ENCODE data around the gene KLRC2. TPM values are rescaled to one million over a fixed set of nuclear protein-coding genes. Genes with fewer than 3 reads are reported as not detected.

The KLRC2 gene
- total RNA-seq, 2 donors from 2014 or later = 0.52 to 0.66 TPM

DNA sequence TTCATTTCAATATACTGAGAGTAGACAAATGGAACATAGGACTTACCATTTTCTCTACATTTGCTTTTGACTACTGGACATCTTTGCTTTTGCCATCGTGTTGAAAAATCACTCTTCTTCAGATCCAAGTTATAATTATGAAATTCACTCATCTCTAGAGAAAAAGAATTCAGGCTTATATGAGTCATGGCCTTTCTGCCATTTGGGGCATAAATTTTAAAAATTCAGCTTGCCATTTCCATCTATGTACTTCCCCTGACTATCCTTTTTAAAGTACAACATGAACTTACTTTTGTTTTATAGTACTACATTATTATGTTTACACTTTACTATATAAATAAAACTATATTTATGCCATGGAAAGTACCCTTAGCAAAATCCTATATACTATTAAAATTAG is 49.0 kb downstream of the KLRC2 start:
- Histone ChIP-seq H3K4me3 (no peak overlapping the region), H3K4me1 (peaks cover 11% of the 10 kb centered on the region), H3K9me3 (no peaks in the 10 kb centered on the region), H3K36me3 (replicated peaks in 1 of 2; ENCODE audit: insufficient read depth in 1 of 2, low read depth in 2 of 2) (no peaks in the 10 kb centered on the region), H3K27ac (no peak overlapping the region), H3K27me3 (no peaks in the 10 kb centered on the region)
- 58 to 75% methylated on average over 1 of the region's 1 CpG for WGBS, 2 donors
- intact Hi-C loops (cut with DNase I) = no loop called here
- no peak for ATAC-seq
- no peak for DNase-seq
- TF ChIP-seq, protein P1, sequence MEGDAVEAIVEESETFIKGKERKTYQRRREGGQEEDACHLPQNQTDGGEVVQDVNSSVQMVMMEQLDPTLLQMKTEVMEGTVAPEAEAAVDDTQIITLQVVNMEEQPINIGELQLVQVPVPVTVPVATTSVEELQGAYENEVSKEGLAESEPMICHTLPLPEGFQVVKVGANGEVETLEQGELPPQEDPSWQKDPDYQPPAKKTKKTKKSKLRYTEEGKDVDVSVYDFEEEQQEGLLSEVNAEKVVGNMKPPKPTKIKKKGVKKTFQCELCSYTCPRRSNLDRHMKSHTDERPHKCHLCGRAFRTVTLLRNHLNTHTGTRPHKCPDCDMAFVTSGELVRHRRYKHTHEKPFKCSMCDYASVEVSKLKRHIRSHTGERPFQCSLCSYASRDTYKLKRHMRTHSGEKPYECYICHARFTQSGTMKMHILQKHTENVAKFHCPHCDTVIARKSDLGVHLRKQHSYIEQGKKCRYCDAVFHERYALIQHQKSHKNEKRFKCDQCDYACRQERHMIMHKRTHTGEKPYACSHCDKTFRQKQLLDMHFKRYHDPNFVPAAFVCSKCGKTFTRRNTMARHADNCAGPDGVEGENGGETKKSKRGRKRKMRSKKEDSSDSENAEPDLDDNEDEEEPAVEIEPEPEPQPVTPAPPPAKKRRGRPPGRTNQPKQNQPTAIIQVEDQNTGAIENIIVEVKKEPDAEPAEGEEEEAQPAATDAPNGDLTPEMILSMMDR (IDR thresholded peaks at IDR 0.05) = no peak
- TF ChIP-seq POLR2A (IDR thresholded peaks at IDR 0.05) = no peak

DNA sequence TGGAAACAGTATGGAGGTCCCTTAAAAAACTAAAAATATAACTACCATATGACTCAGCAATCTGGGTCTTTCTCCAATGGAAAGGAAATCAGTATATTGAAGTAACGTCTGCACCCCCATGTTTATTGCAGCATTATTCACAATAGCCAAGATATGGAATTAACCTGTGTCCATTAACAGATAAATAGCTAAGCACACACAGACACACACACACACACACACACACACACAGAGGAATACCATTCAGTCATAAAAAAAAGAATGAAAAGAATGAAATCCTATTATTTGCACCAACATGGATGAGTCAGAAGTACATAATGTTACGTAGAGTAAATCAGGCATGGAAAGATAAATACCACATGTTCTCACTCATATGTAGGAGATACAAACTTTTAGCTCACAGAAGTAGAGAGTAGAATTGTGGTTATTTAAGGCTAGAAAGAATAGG is 50.6 kb downstream of the KLRC2 start:
- intact Hi-C loops (cut with DNase I) = no loop called here

DNA sequence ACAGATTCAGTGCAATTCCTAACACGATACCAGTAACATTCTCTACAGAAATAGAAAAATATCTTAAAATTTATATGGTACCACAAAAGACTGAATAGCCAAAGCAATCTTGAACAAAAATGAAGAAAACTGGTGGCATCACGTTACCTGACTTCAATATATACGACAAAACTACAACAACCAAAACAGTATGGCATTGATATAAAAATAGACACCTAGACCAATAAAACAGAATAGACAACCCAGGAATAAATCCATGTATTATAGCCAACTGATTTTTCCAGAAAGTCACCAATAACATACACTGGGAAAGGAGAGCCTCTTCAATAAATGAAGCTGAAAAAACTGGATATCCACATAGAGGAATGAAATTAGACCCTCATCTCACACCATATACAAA is 51.6 kb downstream of the KLRC2 start:
- ATAC-seq = no peak
- H3K36me3 ChIP-seq (replicated peaks in 1 of 2; ENCODE audit: insufficient read depth in 1 of 2, low read depth in 2 of 2) = no peaks in the 10 kb centered on the region
- no peak overlapping the region for H3K4me3 ChIP-seq
- no peak for TF ChIP-seq POLR2A (IDR thresholded peaks at IDR 0.05)
- TF ChIP-seq, protein P1 (IDR thresholded peaks at IDR 0.05) = no peak
- no peak overlapping the region for H3K27ac ChIP-seq
- H3K27me3 ChIP-seq = no peaks in the 10 kb centered on the region
- DNase-seq = no peak
- H3K9me3 ChIP-seq = no peaks in the 10 kb centered on the region
- intact Hi-C loops (cut with DNase I) = no loop called here
- 92% methylated on average over 3 of the region's 3 CpGs for WGBS, 2 donors
- H3K4me1 ChIP-seq = peaks cover 13% of the 10 kb centered on the region

More for the DNA sequence above, 50.6 kb downstream of the KLRC2 start:
- Histone ChIP-seq H3K36me3 (replicated peaks in 1 of 2; ENCODE audit: insufficient read depth in 1 of 2, low read depth in 2 of 2) (no peaks in the 10 kb centered on the region), H3K9me3 (no peaks in the 10 kb centered on the region), H3K27me3 (no peaks in the 10 kb centered on the region), H3K4me3 (no peak overlapping the region), H3K27ac (no peak overlapping the region), H3K4me1 (peaks cover 13% of the 10 kb centered on the region)
- TF ChIP-seq POLR2A (IDR thresholded peaks at IDR 0.05) = no peak
- TF ChIP-seq, protein P1 (IDR thresholded peaks at IDR 0.05) = no peak
- 58 to 68% methylated on average over 2 of the region's 2 CpGs for WGBS, 2 donors
- DNase-seq = no peak
- ATAC-seq = no peak

DNA sequence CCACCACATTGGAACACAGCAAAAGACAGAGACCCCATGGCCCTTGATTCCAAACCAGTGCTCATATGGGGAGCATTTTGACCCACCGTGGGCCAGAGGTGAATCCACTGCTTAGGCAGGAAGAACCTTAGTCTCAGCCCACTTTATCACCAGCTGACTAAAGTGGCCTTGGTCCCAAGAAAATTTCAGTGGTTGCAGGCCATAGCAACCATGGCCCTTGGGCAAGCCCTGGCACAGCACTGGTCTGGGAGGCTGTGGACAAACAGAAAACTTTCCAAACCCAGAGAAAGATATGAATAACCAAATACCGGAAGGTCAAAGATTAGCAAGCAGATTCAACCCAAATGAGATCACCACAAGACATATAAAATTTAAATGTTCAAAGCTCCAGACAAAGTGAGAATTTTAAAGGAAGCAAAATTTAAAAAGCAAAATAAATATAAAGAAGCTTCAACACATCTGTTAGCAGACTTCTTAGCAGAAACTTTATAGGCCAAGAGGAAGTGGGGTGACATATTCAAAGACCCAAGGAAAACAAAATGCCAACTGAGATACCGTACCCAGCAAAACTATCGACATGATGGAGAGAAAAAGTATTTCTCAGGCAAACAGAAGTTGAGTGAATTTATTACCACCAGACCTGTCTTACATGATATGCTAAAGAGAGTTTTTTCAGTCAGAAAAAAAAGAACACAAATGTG is 53.7 kb downstream of the KLRC2 start:
- Histone ChIP-seq H3K9me3 (no peaks in the 10 kb centered on the region), H3K4me1 (peaks cover 13% of the 10 kb centered on the region), H3K36me3 (replicated peaks in 1 of 2; ENCODE audit: insufficient read depth in 1 of 2, low read depth in 2 of 2) (no peaks in the 10 kb centered on the region), H3K27ac (no peak overlapping the region), H3K27me3 (no peaks in the 10 kb centered on the region), H3K4me3 (no peak overlapping the region)
- 46 to 48% methylated on average over 4 of the region's 4 CpGs for WGBS, 2 donors
- intact Hi-C loops (cut with DNase I) = no loop called here
- ATAC-seq = peak; percentile 60
- TF ChIP-seq, protein P1 (IDR thresholded peaks at IDR 0.05) = no peak
- no peak for TF ChIP-seq POLR2A (IDR thresholded peaks at IDR 0.05)
- no peak for DNase-seq

Other genes with a start within 250 kb of the KLRC2 start
- 10 to 100 TPM; 51.4 to 86.9 TPM for gene GABARAPL1, start 223.1 kb downstream of the KLRC2 start, total RNA-seq
- under 1 TPM; under 0.01 to 0.78 TPM for gene KLRD1, start 128.1 kb downstream of the KLRC2 start, total RNA-seq
- gene KLRK1, start 46.0 kb downstream of the KLRC2 start, total RNA-seq = 1 to 10 TPM in 1 of 2 donors, not detected in 1; 1.3 TPM
- gene KLRC4, start 26.3 kb downstream of the KLRC2 start, total RNA-seq = not detected
- gene KLRC3, start 15.4 kb downstream of the KLRC2 start, total RNA-seq = not detected
- under 1 TPM in 1 of 2 donors, not detected in 1; 0.52 TPM for gene KLRC1, start 17.4 kb upstream of the KLRC2 start, total RNA-seq
- gene EIF2S3B, start 69.9 kb upstream of the KLRC2 start, total RNA-seq = under 1 TPM in 1 of 2 donors, not detected in 1; 0.26 TPM
- 10 to 100 TPM; 16.9 to 17.5 TPM for gene MAGOHB, start 177.6 kb upstream of the KLRC2 start, total RNA-seq
- gene STYK1, start 238.0 kb upstream of the KLRC2 start, total RNA-seq = under 1 TPM in 1 of 2 donors, not detected in 1; 0.26 TPM